HG03565 (cell line): ENCODE measurements around the gene PCDHGB3.
"Not testable (repeated sequence)": the region's sequence is repeated elsewhere in the genome, so short reads cannot be mapped to it uniquely, and the experiment has no call there.

Source experiments
- ATAC-seq: cut with Tn5 transposase; IDR thresholded peaks from one replicate; pipeline ENCODE4 v1.9.1; 2021; ENCODE audit warnings: mild to moderate bottlenecking, moderate library complexity; ENCODE audit not compliant: unreplicated experiment

PCDHGB3 gene

DNA sequence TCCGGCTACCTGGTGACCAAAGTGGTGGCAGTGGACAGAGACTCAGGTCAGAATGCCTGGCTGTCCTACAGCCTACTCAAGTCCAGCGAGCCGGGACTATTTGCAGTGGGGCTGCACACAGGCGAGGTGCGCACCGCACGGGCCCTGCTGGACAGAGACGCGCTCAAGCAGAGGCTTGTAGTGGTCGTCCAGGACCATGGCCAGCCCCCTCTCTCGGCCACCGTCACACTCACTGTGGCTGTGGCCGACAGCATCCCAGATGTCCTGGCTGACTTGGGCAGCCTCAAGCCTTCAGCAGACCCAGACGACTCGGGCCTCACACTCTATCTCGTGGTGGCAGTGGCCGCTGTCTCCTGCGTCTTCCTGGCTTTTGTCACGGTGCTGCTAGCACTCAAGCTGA, 13.1 kb upstream of the PCDHGB3 start:
- no peak for ATAC-seq

DNA sequence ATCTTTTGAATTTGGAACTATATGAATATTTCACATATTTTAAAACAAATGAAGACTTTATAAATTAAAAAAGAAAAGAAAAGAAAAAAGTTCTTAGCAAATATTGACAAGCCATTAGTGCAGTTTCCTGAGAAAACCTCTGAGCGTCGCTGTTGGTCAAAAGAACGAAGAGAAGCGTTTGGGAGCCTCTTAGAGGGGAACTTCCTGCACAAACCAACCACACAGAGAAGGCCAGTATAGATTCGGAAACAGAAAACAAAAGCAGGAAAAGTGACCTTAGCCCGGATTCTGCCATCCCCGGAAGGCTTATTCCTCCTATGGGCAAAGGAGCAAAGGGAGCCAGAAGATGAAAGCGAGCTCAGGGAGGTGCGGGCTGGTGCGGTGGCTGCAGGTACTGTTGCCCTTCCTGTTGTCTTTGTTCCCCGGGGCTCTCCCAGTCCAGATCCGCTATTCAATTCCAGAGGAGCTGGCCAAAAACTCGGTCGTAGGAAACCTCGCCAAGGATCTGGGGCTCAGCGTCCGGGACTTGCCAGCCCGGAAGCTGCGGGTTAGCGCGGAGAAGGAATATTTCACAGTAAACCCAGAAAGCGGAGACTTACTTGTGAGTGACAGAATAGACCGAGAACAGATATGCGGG, 10.1 kb upstream of the PCDHGB3 start, which contains the start of gene PCDHGB2:
Gene PCDHGB2 (plus strand): TSS at position 205 of the 637 bp plus-strand sequence. CDS start 142 bp downstream, at position 347.
- ATAC-seq, result peak; percentile 78

DNA sequence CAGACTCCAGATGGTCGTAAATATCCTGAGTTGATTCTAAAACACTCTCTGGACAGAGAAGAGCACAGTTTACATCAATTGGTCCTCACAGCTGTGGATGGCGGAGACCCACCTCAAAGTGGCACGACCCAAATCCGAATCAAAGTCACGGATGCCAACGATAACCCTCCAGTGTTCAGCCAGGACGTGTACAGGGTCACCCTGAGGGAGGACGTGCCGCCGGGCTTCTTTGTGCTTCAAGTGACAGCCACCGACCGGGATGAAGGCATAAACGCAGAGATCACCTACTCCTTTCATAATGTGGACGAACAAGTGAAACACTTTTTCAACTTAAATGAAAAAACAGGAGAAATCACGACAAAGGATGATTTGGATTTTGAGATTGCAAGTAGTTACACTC, 9.4 kb upstream of the PCDHGB3 start:
- no peak for ATAC-seq

DNA sequence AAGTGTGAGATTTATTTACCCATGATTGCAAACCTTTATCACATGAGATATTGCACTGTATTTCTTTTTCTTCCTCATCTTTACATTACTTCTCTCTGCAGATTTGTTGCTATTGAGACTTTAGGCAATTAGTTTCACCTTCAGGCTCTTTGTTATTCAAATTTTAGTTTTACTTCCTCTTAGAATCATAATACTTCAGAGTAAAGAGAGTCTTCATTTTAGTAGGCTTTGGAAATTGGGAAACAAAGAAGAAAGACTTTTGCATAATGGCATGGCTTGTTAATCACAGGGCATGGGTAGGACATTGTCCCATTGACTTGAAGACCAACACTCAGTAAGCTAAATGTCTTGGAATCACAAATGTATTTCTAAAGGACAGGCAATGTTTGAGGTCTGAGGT, 7.3 kb upstream of the PCDHGB3 start:
- no peak for ATAC-seq

DNA sequence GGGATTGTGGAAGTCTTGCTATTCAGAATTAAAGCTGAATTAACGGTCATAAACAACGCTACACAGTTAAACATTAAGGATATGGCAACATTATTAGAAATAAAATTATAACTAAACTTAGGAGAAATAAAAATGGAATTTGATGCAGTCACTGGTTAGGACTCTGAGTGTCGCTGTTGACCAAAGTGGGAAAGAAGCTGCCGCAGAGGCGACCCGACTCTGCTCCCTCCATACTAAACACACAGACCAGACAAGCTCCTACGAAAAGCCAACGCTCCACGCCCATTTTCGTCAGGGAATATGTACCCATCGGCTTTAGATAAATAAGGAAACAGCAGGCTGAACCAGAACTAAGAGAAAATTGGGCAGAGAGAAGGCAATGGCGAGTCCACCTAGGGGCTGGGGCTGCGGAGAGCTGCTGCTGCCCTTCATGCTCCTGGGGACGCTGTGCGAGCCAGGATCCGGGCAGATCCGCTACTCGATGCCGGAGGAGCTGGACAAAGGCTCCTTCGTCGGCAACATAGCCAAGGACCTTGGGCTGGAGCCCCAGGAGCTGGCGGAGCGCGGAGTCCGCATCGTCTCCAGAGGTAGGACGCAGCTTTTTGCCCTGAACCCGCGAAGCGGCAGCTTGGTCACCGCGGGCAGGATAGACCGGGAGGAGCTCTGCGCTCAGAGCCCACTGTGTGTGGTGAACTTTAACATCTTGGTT, 5.9 kb upstream of the PCDHGB3 start, which contains the start of gene PCDHGA5:
Gene PCDHGA5 (plus strand): TSS at position 211 of the 709 bp plus-strand sequence. CDS start 169 bp downstream, at position 380.
- ATAC-seq, result no peak

DNA sequence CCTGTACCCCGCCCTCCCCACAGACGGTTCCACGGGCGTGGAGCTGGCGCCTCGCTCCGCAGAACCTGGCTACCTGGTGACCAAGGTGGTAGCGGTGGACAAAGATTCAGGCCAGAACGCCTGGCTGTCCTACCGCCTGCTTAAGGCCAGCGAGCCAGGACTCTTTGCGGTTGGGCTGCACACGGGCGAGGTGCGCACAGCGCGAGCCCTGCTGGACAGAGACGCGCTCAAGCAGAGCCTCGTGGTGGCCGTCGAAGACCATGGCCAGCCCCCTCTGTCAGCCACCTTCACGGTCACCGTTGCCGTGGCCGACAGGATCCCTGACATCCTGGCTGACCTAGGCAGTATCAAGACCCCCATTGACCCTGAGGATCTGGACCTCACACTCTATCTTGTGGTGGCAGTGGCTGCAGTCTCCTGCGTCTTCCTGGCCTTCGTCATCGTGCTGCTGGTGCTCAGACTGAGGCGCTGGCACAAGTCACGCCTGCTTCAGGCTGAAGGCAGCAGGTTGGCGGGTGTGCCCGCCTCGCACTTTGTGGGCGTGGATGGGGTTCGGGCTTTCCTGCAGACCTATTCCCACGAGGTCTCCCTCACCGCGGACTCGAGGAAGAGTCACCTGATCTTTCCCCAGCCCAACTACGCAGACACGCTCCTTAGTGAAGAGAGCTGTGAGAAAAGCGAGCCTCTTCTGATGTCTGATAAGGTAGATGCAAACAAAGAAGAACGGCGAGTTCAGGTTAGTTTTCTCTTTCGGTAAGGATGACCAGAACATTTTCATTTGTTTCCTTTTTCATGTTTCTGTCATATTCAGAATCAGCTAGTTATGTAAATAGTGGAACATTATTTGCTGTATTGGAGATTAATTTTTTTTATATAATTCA, 3.8 kb upstream of the PCDHGB3 start:
- no peak for ATAC-seq

DNA sequence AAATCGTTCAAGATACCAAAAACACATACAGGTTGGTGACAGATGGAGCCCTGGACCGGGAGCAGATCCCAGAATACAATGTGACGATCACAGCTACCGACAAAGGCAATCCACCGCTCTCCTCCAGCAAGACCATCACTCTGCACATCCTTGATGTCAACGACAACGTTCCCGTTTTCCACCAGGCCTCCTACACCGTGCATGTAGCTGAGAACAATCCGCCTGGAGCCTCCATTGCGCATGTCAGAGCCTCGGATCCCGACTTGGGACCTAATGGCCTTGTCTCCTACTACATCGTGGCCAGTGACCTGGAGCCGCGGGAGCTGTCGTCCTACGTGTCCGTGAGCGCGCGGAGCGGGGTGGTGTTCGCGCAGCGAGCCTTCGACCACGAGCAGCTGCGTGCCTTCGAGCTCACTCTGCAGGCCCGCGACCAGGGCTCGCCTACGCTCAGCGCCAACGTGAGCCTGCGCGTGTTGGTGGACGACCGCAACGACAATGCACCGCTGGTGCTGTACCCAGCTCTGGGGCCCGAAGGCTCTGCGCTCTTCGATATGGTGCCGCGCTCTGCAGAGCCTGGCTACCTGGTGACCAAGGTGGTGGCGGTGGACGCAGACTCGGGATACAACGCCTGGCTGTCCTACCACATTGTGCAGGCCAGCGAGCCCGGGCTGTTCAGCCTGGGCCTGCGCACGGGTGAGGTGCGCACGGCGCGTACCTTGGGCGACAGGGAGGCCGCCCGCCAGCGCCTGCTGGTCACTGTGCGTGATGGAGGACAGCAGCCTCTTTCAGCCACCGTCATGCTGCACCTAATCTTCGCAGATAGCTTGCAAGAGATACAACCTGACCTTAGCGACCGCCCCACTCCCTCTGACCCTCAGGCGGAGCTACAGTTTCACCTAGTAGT, 1.8 kb downstream of the PCDHGB3 start:
- ATAC-seq, result no peak

DNA sequence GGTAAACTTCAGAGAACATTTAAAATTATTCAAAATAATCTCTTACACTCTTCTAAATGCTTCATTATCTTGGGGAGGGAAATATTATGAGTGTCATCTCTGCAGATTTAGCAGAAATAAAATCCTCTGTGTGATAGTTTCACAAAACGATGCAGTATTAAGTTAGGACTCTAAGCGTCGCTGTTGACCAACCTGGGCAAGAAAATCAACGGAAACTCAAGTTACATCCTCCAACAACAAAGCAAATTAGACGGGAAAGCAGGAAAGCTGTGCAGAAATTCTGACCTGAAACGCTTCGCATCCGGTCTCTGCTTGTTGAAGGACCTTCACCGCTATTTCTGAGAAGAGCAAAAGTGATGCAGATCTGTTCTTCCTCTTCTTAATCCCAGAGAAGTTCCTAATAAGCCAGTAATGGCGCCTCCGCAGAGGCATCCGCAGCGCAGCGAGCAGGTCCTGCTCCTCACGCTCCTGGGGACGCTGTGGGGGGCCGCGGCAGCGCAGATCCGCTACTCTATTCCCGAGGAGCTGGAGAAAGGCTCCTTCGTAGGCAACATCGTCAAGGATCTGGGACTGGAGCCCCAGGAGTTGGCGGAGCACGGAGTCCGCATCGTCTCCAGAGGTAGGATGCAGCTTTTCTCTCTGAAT, 3.8 kb downstream of the PCDHGB3 start, which contains the start of gene PCDHGA6:
Gene PCDHGA6 (plus strand): TSS at position 219 of the 645 bp plus-strand sequence. CDS start 193 bp downstream, at position 412.
- no peak for ATAC-seq

DNA sequence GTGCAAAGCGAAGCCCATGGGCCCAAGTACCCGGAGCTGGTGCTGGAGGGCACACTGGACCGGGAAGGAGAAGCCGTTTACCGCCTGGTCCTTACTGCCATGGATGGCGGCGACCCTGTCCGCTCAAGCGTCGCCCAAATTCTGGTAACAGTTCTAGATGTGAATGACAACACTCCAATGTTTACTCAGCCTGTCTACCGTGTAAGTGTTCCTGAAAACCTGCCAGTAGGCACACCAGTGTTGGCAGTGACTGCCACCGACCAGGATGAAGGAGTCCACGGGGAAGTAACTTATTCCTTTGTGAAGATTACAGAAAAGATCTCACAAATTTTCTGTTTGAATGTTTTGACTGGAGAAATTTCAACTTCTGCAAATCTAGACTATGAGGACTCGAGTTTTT, 4.6 kb downstream of the PCDHGB3 start:
- no peak for ATAC-seq

DNA sequence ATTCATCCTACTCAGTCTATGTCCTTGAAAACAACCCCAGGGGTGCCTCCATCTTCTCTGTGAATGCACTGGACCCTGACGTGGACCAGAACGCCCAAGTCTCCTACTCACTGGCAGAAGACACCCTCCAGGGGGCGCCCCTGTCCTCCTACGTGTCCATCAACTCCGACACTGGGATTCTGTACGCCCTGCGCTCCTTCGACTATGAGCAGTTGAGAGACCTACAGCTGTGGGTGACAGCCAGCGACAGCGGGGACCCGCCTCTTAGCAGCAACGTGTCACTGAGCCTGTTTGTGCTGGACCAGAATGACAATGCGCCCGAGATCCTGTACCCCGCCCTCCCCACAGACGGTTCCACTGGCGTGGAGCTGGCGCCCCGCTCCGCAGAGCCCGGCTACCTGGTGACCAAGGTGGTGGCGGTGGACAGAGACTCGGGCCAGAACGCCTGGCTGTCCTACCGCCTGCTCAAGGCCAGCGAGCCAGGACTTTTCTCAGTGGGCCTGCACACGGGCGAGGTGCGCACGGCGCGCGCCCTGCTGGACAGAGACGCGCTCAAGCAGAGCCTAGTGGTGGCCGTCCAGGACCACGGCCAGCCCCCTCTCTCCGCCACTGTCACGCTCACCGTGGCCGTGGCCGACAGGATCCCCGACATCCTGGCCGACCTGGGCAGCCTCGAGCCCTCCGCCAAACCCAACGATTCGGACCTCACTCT, 5.6 kb downstream of the PCDHGB3 start:
- ATAC-seq, result not testable (repeated sequence)

DNA sequence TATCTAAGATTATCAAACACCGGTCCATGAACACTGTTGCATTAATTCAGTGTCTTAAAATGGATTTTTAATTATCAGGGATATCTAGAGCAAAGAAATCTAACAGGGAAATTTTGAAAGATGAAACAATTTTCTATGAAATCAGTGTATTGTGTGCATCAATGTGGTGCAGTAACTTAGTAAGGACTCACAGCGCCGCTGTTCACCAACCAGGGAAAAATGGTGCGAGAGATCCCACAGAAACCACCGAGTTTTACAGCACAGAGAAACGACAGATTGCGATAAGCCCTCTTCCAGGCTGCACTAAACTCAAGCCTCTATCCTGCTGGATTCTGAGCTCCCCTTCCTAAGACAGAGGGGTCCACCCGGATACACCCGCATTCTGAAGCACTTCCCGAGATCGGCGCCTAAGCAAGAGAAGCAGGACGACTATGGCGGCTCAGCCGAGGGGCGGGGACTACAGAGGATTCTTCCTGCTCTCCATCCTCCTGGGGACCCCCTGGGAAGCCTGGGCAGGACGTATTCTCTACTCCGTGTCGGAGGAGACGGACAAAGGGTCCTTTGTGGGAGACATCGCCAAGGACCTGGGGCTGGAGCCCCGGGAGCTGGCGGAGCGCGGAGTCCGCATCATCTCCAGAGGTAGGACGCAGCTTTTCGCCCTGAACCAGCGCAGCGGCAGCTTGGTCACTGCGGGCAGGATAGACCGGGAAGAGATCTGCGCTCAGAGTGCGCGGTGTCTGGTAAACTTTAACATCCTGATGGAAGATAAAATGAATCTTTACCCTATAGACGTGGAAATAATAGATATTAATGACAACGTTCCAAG, 12.6 kb downstream of the PCDHGB3 start, which contains the start of gene PCDHGA7:
Gene PCDHGA7 (plus strand): TSS at position 274 of the 826 bp plus-strand sequence. CDS start 158 bp downstream, at position 432.
- ATAC-seq, result no peak

DNA sequence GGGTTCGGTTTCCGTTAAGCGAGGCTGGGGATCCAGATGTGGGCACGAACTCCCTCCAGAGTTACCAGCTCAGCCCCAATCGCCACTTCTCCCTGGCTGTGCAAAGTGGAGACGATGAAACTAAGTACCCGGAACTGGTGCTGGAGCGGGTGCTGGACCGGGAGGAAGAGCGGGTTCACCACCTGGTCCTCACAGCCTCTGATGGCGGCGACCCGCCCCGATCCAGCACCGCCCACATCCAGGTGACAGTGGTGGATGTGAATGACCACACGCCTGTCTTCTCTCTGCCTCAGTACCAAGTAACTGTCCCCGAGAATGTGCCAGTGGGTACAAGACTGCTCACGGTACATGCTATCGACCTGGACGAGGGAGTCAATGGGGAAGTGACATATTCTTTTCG, 13.3 kb downstream of the PCDHGB3 start:
- ATAC-seq, result no peak

DNA sequence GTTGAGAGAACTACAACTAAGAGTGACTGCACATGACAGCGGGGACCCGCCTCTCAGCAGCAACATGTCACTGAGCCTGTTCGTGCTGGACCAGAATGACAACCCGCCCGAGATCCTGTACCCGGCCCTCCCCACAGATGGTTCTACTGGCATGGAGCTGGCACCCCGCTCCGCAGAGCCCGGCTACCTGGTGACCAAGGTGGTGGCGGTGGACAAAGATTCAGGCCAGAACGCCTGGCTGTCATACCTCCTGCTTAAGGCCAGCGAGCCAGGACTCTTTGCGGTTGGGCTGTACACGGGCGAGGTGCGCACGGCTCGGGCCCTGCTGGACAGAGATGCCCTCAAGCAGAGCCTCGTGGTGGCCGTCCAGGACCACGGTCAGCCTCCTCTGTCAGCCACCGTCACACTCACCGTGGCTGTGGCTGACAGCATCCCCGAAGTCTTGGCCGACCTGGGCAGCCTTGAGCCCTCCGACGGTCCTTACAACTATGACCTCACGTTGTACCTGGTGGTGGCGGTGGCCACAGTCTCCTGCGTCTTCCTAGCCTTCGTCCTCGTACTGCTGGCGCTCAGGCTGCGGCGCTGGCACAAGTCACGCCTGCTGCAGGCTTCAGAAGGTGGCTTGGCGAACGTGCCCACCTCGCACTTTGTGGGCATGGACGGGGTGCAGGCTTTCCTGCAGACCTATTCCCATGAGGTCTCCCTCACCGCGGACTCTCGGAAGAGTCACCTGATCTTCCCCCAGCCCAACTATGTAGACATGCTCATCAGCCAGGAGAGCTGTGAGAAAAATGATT, 14.6 kb downstream of the PCDHGB3 start:
- no peak for ATAC-seq

DNA sequence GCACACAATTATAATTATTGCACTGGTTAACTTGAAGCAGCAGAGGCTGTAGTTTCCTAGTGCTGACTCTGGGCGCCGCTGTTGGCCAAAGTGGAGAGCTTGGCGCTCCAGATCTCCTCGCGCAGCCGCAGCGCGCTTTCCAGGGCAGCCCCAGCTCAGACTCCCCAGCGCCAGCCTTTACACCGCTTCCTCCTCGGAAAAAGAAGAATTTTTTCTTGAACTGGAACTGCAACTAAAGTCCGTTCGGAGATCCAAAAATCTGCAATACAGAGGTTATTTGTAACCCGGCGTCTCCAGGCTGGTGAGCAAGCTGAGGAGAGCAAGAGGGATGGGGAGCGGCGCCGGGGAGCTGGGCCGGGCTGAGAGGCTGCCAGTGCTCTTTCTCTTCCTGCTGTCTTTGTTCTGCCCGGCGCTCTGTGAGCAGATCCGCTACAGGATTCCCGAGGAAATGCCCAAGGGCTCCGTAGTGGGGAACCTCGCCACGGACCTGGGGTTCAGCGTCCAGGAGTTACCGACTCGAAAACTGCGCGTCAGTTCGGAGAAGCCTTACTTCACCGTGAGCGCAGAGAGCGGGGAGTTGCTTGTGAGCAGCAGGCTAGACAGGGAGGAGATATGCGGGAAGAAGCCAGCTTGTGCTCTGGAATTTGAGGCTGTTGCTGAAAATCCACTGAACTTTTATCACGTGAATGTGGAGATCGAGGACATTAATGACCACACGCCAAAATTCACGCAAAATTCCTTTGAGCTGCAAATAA, 17.7 kb downstream of the PCDHGB3 start, which contains the start of gene PCDHGB4:
Gene PCDHGB4 (plus strand): TSS at position 142 of the 755 bp plus-strand sequence. CDS start 187 bp downstream, at position 329.
- not testable (repeated sequence) for ATAC-seq

DNA sequence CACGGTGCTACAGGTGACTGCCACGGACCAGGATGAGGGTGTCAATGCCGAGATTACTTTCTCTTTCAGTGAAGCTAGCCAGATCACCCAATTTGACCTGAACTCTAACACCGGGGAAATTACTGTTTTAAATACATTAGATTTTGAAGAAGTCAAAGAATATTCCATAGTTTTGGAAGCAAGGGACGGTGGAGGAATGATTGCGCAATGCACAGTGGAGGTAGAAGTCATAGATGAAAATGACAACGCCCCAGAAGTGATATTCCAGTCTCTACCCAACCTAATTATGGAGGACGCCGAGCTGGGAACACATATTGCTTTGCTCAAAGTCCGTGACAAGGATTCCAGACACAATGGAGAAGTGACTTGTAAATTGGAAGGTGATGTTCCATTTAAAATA, 18.6 kb downstream of the PCDHGB3 start:
- no peak for ATAC-seq
